Prostate gland (tissue), 2 donors: Measurements from ENCODE around the gene MYCBP2.

ENCODE experiments used
- CTCF ChIP-seq, 4 experiments: fragments of 200-600 bp in 2 of 4; fragments of 450-650 bp in 2 of 4; sonication (generic) in 2 of 4; IDR thresholded peaks; 1 replicate in 3 of 4; 2 replicates in 1 of 4; pipeline ENCODE4 v1.5.1; 2016 to 2019; ENCODE audit warnings: antibody characterized with exemption in 4 of 4, mild to moderate bottlenecking in 2 of 4, moderate library complexity in 2 of 4
- POLR2A ChIP-seq: fragments of 450-650 bp; IDR thresholded peaks from one replicate; pipeline ENCODE4 v1.6.1; 2016; ENCODE audit warnings: antibody characterized with exemption, mild to moderate bottlenecking
- POLR2AphosphoS5 ChIP-seq: sonication (generic); formaldehyde crosslinking; IDR thresholded peaks from one replicate; pipeline ENCODE4 v1.6.1; 2017; ENCODE audit warnings: antibody characterized with exemption

GRCh38 chr13:77323858-77324257 is 3.0 kb downstream of the MYCBP2 start:
- TF ChIP-seq CTCF (IDR thresholded peaks at IDR 0.05) = no peak
- TF ChIP-seq POLR2A = no peak
- no peak for TF ChIP-seq POLR2AphosphoS5
